Measurements from ENCODE around the gene PLEKHN1.

PLEKHN1 gene

DNA sequence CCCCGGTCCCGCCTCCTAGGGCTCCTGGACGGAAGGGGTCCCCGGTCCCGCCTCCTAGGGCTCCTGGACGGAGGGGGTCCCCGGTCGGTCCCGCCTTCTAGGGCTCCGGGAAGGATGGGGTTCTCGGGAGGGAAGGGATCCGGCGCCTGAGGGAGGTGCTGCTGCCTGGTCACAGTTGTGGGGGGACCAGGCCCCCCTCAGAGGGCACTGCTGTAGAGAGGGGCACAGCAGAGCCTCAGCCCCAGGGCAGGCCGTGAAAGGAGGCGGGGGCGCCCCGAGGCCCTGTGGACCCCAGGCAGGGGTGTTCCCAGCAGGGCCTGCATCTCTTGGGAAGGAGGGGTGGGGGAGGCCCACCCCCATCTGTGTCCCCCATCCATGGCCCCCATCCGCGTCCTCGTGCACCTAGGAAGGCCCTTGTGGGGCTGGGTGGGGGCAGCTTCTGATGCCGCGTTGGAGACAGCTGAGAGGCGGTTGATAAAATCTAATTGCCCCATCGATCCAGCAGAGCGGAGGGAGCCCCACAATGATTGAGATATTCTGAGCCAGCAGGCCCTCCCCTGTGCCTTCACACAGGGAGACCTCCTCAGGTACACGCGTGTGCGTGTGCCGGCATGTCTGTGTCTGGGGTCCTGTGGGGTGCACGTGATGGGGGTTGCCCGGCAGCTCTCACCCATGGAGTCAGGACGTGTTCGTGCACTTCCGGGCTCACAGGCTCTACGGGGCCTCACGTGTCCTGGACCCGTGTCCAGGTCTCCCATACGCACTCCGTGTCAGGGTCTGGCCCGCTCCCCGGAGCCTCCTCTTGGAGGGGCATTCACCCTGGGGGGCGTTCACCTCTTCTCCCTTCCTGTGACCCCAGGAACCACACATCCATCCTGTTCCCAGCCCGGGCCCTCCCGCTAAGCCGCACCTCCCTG, 29.7 kb upstream of the PLEKHN1 start:
- no peak for ATAC-seq
- no peak overlapping the region for H3K27ac Mint-ChIP-seq
- no peaks in the 10 kb centered on the region for H3K36me3 Mint-ChIP-seq
- peaks cover 10% of the 10 kb centered on the region for H3K4me1 Mint-ChIP-seq
- no peaks in the 10 kb centered on the region for H3K9me3 Mint-ChIP-seq
- no peak overlapping the region for H3K4me3 Mint-ChIP-seq
- DNase-seq (ENCODE audit: low spot score in 2 of 2), result no peak

GRCh38 chr1:937521-937920, 28.8 kb upstream of the PLEKHN1 start:
- Mint-ChIP-seq H3K9me3 (no peaks in the 10 kb centered on the region), H3K27ac (no peak overlapping the region), H3K4me3 (no peak overlapping the region), H3K36me3 (no peaks in the 10 kb centered on the region), H3K4me1 (peaks cover 8% of the 10 kb centered on the region)
- DNase-seq (ENCODE audit: low spot score in 2 of 2) (no peak), ATAC-seq (no peak)

DNA sequence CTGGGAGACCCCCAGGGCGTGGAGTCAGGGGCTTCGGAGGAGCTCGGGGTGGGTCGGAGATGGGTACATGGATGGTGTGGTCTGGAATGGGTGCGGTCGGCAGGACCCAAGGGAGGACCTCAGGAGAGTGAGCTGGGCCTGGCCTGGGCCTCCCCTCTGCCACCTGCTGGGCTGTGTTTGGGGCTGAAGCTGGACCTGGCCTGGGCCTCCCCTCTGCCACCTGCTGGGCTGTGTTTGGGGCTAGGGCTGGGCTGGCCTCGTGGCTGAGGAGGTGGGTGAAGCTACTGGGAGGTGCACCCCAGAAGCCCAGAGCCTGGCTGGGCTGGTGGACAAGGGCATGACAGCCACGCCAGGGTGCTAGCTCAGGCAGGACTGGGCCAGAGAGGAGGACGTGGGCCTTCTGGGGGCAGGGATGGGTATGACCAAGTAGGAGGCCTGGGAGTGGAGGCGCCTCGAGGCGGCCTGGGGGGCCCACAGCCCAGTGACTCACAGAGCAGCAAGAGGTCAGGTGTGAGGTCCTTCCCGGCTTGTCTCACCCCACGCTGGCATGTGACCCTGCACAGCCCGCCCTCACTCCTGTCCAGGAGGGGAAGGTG, 28.1 kb upstream of the PLEKHN1 start:
- Mint-ChIP-seq H3K36me3 (no peaks in the 10 kb centered on the region), H3K4me1 (peaks cover 8% of the 10 kb centered on the region), H3K9me3 (no peaks in the 10 kb centered on the region), H3K27ac (no peak overlapping the region), H3K4me3 (no peak overlapping the region)
- no peak for DNase-seq (ENCODE audit: low spot score in 2 of 2)
- ATAC-seq, result peak; percentile 42

- Mint-ChIP-seq H3K4me3 (no peak overlapping the region), H3K4me1 (peaks cover 8% of the 10 kb centered on the region), H3K9me3 (no peaks in the 10 kb centered on the region), H3K36me3 (no peaks in the 10 kb centered on the region), H3K27ac (no peak overlapping the region)
- ATAC-seq (no peak), DNase-seq (ENCODE audit: low spot score in 2 of 2) (no peak)
Measured at GRCh38 chr1:938711-939489, 27.4 kb upstream of the PLEKHN1 start.

- H3K27ac Mint-ChIP-seq, result no peak overlapping the region
- no peaks in the 10 kb centered on the region for H3K9me3 Mint-ChIP-seq
- peaks cover under 1% of the 10 kb centered on the region for H3K36me3 Mint-ChIP-seq
- no peak for ATAC-seq
- no peak overlapping the region for H3K4me3 Mint-ChIP-seq
- no peak for DNase-seq (ENCODE audit: low spot score in 2 of 2)
- H3K4me1 Mint-ChIP-seq, result peaks cover 8% of the 10 kb centered on the region
Measured at GRCh38 chr1:939511-940106, 26.7 kb upstream of the PLEKHN1 start.

DNA sequence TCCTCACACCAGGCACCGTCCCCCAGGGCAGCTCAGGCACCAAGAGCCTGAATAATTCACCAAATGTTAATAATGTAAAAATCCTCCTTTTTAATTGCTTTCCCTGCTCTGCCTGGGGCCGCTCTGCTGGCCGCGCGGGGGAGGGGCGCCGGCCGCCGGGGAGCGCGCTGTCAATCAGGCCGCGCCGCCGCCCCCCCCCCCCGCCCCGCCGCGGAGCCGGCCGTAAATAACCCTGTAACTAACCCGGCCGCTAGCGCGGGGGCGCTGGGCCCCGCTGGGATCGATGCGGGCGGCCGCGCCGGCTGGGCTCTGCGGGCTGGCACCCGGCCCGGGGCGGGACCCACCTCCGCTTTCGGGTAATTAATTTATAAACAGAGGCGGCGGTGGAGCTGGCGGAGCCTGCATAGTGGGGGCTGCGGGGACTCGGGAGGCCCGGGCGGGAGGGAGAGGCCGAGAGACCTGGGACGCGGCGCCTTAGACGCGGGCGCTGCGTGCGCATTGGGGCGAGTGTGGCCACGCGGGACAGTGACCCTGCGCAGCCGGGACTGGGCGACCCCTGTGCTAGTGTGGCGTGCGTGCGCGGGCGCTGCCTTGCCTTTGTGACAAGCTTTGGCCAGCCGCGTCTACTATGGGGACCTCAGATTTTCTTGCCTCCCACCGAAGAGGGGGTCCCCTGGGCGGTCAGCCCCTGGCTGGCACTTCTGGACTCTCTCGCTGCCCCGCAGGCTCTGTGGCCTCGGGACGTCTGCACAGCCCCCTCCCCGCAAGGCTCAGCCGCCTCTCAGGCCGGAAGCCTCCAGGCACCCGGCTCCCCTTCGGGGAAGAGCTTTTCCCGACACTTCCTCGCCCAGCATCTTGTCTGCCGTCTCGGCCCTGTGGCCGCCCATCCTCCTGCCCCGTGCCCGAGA, 25.9 kb upstream of the PLEKHN1 start:
- peak; percentile 2 for ATAC-seq
- Mint-ChIP-seq H3K4me3 (peak overlapping the region; percentile 69), H3K36me3 (peaks cover 7% of the 10 kb centered on the region), H3K27ac (no peak overlapping the region), H3K4me1 (peaks cover 8% of the 10 kb centered on the region), H3K9me3 (no peaks in the 10 kb centered on the region)
- DNase-seq (ENCODE audit: low spot score in 2 of 2), result no peak

GRCh38 chr1:941015-941587, 25.2 kb upstream of the PLEKHN1 start:
- ATAC-seq, result peak; percentile 2

DNA sequence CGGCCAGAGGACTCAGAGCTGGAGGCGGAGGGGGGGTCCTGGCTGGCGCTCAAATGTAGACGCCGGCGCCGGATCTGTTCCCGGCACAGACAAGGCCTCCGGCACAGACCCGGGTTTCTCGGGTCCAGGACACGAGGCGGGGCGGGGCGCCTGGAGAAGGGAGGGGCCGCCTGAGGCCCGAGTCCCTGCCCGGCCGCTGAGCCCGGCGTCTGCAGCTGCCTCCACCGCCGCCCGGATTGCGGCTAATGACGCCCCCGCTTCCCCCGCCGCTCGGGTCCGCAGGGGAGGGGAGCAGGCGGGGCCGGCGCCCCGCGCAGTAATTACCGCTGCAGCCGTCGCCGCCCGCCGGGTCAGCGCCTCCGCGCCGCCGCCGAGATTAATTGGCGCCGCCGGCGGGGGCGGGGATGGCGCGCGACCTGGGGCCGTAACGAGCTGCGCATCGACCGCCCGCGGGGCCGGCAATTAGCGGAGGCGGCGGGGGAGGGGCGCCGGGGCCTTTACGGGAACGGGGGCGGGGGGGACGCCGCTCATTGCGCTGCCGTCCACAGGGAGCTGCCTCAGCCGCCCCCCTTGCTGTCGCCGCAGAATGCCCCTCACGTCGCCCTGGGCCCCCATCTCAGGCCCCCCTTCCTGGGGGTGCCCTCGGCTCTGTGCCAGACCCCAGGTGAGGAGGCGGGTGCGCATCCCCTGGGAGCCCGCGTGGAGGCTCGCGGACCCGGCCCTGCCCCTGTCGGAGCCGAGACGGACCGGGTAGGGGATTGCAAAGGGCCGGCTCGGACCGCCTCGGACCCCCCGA, 24.5 kb upstream of the PLEKHN1 start:
- H3K4me1 Mint-ChIP-seq, result peaks cover 8% of the 10 kb centered on the region
- no peak for DNase-seq (ENCODE audit: low spot score in 2 of 2)
- peak overlapping the region; percentile 56 for H3K27ac Mint-ChIP-seq
- peak; percentile 31 for ATAC-seq
- H3K36me3 Mint-ChIP-seq, result peaks cover 16% of the 10 kb centered on the region
- H3K4me3 Mint-ChIP-seq, result peak overlapping the region; percentile 69
- no peaks in the 10 kb centered on the region for H3K9me3 Mint-ChIP-seq

More at GRCh38 chr1:941015-941587, 25.2 kb upstream of the PLEKHN1 start:
- Mint-ChIP-seq H3K9me3 (no peaks in the 10 kb centered on the region), H3K4me1 (peaks cover 8% of the 10 kb centered on the region), H3K4me3 (peak overlapping the region; percentile 69), H3K36me3 (peaks cover 15% of the 10 kb centered on the region), H3K27ac (peak overlapping the region; percentile 56)
- DNase-seq (ENCODE audit: low spot score in 2 of 2), result no peak

- ATAC-seq (no peak), DNase-seq (ENCODE audit: low spot score in 2 of 2) (no peak)
- Mint-ChIP-seq H3K27ac (no peak overlapping the region), H3K4me1 (peaks cover 8% of the 10 kb centered on the region), H3K4me3 (no peak overlapping the region), H3K9me3 (no peaks in the 10 kb centered on the region), H3K36me3 (peaks cover 20% of the 10 kb centered on the region)
Measured at GRCh38 chr1:942411-942821, 23.9 kb upstream of the PLEKHN1 start.

GRCh38 chr1:942864-943533, 23.3 kb upstream of the PLEKHN1 start:
- ATAC-seq (no peak), DNase-seq (ENCODE audit: low spot score in 2 of 2) (no peak)
- Mint-ChIP-seq H3K9me3 (no peaks in the 10 kb centered on the region), H3K4me1 (peaks cover 8% of the 10 kb centered on the region), H3K4me3 (no peak overlapping the region), H3K36me3 (peaks cover 22% of the 10 kb centered on the region), H3K27ac (no peak overlapping the region)

GRCh38 chr1:943545-944340, 22.5 kb upstream of the PLEKHN1 start:
- Mint-ChIP-seq H3K4me3 (no peak overlapping the region), H3K36me3 (peaks cover 22% of the 10 kb centered on the region), H3K9me3 (no peaks in the 10 kb centered on the region), H3K27ac (no peak overlapping the region), H3K4me1 (peaks cover 8% of the 10 kb centered on the region)
- no peak for ATAC-seq
- no peak for DNase-seq (ENCODE audit: low spot score in 2 of 2)
